GM11168 (cell line): Measurements from ENCODE around the gene OR13C5.
"Not testable (repeated sequence)": the region's sequence is repeated elsewhere in the genome, so short reads cannot be mapped to it uniquely, and the experiment has no call there.

Experiments used
- in situ Hi-C: fragments of 300-500 bp; cut with MboI; formaldehyde crosslinking; loops from one replicate; pipeline ENCODE4 v1.12.0; 2022; ENCODE audit warnings: low sequenced_read_pairs; ENCODE audit not compliant: unreplicated experiment

The OR13C5 gene, protein sequence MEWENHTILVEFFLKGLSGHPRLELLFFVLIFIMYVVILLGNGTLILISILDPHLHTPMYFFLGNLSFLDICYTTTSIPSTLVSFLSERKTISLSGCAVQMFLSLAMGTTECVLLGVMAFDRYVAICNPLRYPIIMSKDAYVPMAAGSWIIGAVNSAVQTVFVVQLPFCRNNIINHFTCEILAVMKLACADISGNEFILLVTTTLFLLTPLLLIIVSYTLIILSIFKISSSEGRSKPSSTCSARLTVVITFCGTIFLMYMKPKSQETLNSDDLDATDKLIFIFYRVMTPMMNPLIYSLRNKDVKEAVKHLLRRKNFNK

DNA sequence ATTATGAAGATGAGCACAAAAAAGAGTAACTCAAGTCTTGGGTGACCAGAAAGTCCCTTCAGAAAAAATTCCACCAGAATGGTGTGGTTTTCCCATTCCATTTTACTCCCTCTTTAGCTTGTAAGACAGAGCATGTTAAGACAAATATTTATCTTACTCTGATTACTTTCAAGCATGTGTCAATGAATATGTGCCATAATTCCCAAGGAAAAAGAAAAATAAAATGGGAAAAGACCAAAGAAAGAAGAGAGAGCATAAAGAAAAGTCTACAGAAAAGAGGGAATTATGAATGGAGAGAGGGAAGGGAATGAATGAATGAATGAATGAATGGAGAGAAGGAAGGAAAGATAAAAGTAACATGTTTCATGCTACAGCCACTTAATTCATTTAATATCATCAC, at the start of gene OR13C5:
TSS of gene OR13C5 (minus strand) at position 101 of the 400 bp plus-strand sequence. CDS start at position 101, 0 bp downstream.
- in situ Hi-C loops: not testable (repeated sequence)

DNA sequence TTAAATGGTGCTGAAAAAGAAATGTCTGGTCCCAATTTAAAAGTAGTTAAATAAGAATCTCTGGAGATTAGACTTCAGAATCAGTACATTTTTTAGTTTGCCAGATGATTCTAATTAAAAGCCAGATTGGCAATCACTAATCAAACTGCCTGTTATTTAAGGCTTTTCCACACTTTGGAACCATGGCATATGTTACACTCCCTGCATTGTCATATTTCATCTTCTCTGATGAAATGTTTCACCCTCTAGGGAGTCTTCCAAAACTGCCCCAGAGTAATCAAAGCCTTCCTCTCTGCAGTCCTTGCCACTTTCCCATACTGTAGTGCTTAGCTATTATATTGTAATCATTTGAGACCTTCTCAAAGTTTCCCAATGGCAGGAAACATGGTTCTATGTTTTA, 36.2 kb upstream of the OR13C5 start:
- in situ Hi-C loops: no loop called here

DNA sequence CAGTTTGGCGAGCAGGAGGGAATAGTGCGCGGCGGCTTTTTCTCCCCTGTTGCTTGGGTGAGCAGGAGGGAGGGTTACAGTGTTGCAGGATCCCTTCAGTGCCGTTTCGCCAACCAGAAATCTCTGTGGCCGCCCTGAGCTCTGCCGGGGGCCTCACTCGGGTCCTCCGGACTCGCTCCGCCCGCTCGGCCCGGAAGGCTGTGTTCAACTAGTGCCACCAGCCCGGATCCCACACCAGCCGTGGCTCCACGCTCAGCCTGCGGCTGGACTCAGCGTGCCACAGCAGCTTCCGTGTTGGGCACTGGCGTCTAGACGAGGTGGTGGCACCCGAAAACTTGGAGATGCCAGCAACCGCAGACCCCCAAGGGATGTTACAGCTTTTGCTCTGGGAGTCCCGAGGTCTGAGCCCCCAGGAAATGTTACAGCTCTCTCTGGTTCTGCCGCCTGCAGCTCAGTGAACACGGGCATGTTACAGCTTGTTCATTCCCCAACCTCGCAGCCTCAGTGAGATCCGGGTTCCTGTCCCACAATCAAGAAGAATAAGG, 34.8 kb upstream of the OR13C5 start:
- in situ Hi-C loops: no loop called here

DNA sequence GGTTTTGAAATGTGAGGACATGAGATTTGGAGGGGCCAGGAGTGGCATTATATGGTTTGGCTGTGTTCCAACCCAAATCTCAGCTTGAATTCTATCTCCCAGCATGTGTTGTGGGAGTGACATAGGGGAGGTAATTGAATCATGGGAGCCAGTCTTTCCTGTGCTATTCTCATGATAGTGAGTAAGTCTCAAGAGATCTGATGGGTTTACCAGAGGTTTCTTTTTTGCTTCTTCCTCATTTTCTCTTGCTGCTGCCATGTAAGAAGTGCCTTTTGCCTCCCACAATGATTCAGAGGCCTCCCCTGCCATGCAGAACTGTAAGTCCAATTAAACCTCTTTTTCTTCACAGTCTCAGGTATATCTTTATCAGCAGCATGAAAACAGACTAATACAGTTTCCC, 26.8 kb upstream of the OR13C5 start:
- in situ Hi-C loops: not testable (repeated sequence)

DNA sequence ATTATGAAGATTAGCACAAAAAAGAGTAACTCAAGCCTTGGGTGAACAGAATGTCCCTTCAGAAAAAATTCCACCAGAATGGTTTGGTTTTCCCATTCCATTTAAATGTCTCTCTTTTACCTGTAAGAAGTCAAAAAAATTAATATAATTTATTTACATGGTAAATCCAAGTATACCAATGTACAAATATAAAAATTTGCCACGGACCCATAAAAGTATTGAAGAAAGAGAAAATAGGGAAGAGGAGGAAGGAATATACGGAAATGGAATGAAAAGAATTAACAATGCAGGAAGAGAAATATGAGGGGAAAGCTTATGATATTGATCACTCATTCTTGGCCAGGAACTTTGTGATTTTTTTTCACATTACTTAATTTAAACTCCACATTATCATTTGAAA, 18.9 kb upstream of the OR13C5 start, which contains the start of gene OR13C9:
TSS of gene OR13C9 (minus strand) at position 101 of the 400 bp plus-strand sequence. CDS start at position 101, 0 bp downstream.
- in situ Hi-C loops: no loop called here

DNA sequence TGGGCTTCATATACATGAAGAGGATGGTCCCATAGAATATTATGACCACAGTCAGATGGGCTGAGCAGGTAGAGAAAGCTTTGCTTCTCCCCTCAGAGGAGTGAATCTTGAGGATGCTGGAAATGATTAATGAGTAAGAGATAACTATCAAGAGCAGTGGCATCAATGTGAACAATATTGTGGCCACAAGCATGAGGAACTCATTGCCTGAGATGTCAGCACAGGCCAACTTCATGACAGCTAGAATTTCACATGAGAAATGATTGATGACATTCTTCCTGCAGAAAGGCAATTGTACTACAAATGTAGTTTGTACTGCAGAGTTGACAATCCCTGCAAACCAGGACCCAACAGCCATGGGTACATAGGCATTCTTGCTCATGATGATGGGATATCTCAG, 18.2 kb upstream of the OR13C5 start:
- in situ Hi-C loops: no loop called here

DNA sequence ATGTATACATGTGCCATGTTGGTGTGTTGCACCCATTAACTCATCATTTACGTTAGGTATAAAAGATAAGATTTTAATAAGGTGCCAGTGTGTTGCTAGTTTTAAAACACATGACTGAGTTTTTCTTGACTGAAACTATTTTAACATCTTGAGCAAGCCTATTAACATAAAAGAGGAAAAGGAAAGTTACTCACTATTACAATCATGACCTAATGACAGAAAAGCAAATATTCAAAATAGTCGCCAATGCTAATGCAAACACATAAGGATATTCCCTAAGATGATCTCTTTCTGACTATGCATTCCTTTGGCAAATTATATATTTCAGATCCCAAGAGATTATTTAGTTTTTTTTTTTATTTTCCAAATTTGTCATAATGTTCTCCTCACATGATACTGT, 12.0 kb upstream of the OR13C5 start:
- in situ Hi-C loops: no loop called here

DNA sequence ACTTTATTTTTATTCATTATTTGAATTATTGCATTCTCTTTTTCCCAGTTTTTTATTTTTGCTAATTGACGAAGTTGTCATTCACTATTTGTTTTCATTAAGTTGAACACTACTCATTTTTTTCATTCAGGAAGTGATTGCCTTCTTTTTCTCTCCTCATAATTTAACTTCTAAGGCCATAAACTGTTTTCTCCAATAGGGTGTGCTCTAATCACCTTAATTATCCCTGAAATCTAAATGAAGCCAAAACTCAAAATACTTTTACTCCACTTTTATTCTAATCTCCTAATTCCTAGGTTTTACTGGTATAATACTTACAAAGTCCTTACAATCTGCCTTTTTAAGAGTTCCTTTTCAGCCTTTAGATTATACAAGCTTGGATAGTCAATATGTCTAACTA, 9.1 kb upstream of the OR13C5 start:
- in situ Hi-C loops: no loop called here

DNA sequence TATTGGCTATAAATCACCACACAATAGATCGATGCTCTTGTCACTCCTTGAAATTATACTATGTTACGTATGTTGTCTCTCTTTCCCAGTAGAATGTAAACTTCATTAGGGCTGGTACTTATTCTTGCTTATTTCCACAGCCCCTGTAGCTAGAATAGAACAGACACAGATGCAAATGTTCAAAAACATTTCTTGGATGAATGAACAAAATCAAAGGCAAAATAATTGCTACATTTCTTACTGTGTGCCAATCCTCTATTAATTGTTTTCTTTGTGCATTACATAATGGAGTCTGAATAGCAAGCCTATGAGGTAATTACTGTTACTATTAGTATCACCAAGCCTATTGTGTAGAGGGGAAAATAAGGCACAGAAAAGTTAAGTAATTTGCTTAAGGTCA, 6.9 kb upstream of the OR13C5 start:
- in situ Hi-C loops: no loop called here

DNA sequence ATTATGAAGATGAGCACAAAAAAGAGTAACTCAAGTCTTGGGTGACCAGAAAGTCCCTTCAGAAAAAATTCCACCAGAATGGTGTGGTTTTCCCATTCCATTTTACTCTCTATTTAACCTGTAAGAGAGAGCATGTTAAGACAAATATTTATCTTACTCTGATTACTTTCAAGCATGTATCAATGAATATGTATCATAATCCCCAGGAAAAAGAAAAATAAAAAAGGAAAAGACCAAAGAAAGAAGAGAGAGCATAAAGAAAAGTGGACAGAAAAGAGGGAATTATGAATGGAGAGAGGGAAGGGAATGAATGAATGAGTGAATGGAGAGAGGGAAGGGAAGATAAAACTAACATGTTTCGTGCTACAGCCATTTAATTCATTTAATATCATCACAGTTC, 6.3 kb upstream of the OR13C5 start, which contains the start of gene OR13C2:
TSS of gene OR13C2 (minus strand) at position 101 of the 400 bp plus-strand sequence. CDS start at position 101, 0 bp downstream.
- in situ Hi-C loops: not testable (repeated sequence)

DNA sequence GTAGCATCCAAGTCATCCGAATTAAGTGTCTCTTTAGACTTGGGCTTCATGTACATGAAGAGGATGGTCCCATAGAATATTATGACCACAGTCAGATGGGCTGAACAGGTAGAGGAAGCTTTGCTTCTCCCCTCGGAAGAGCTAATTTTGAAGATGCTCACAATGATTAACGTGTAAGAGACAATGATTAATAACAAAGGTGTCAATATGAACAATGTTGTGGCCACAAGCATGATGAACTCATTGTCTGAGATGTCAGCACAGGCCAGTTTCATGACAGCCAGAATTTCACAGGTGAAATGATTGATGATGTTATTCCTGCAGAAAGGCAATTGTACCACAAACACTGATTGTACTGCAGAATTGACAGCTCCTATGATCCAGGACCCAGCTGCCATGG, 5.6 kb upstream of the OR13C5 start:
- in situ Hi-C loops: no loop called here

DNA sequence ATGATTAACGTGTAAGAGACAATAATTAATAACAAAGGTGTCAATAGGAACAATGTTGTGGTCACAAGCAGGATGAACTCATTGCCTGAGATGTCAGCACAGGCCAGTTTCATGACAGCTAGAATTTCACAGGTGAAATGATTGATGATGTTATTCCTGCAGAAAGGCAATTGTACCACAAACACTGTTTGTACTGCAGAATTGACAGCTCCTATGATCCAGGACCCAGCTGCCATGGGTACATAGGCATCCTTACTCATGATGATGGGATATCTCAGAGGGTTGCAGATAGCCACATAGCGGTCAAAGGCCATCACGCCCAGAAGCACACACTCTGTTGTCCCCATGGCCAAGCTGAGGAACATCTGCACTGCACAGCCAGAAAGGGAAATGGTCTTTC, 464 bp downstream of the OR13C5 start:
- in situ Hi-C loops: not testable (repeated sequence)

DNA sequence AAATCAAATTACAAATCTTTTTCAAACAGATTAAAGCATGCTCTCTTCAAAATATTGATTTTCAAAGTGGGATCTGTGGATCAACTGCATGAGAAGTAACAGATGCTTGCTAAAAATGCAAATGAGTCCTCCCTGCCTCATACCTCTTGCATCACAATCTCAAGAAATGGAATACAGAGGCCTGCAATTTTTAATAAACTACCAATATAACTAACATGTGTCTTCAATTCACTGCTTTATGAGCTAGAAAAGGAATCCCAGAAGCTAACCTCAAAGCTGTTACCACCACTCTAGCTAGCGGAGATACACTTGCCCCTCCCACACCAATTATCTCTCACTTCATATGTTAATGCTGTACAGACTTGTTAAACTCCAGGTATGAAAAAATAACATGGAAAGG, 9.6 kb downstream of the OR13C5 start:
- in situ Hi-C loops: no loop called here

DNA sequence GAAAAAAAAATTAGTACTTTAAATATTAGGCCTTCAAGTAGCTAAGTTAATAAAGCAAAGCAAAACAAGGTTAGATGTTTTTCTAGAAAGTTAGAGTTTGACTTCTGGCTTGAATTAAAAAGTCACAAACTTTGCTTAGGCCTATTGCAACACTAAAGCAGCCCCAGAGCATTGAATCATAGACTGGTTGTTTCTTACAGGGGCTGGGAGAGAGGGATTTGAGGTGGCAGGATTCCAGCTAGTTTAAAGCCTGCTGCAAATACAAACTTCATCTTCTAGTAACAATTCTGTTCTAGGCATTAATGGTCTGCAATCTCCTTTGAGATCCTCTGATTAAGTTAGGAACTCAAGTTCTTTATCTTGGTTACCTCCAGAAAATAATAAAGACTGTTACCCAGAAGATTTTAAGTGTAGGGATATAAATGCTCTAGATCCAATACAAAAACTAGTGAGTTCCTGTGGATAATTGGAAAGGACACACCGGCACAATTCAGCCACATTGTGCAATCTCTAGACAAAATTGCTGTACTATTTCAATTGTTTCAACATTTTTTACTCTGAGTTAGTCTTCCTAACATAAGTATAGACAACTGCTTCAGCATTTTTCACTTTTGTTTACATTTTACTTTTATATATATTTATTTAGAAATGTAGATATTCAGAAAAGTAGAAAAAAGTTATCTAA, 12.6 kb downstream of the OR13C5 start:
- in situ Hi-C loops: no loop called here

DNA sequence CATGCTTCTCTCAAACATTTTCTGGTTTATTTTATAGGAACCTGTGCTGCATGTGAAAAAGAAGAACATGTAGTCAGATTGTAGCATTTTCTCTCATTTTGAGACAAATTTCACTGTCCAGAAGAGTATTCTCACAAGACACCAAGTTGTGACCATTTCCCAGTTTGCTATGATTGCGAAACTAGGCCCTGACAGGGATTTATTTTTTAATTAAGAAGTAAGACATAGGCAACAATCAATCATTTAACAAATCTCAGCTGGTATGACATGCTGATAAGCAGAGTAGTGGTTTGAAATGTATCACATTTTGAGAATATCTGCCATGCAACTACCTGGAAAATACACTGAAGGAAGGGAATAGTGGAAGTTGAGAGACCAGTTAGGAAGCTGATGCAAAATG, 18.7 kb downstream of the OR13C5 start:
- in situ Hi-C loops: no loop called here

DNA sequence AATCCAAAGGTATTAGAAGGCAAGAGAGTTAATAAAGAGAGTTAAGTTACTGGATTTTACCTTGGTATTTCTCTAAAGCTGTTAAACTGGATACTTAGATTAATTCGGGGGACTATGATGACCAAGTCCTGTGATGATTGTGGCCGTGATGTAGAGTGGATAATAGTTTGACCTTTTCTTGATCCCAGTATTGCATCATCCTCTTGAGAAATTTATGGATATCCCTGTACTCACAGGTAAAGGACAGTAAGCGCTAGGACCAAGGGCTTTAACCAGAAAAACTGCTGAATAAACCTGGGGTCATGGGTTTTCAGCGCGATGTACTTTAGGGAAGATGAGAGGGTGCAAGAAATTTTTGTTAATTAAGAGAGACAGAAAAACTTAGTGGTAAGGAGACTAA, 21.9 kb downstream of the OR13C5 start:
- in situ Hi-C loops: no loop called here

DNA sequence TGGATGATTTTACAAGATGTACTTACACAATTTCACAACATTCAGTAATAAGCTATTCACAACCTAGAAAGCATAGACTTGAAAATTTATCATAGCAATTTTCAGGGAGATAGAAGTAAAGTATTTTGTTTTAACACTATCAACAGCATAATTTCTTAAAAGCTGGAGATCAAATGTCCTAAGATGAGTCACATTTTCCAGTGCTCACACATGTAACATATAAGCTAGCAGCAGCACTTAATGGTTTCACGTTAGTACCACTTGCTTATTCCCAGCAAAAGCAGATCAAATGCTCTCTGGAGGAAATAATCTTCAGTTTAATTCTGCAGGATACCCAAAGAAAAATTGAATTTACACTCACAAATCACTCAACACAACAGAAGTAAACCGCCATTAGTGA, 23.8 kb downstream of the OR13C5 start:
- in situ Hi-C loops: no loop called here

DNA sequence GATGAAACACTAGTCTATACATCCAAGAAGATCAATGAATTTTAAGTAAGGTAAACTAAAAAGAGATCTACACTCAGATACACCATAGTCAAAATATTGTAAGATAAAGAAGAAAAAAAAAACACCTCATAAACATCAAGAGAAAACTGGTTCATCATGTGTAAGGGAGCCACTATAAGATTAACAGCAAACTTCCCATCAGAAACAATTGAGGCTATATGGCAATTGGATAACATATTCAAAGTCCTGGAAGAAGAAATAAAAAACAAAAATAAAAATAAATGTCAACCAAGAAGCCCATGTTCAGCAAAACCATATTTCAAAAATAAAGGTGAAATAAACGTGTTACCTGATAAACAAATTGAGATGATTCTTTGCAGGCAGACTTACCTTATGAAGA, 26.6 kb downstream of the OR13C5 start:
- in situ Hi-C loops: no loop called here

DNA sequence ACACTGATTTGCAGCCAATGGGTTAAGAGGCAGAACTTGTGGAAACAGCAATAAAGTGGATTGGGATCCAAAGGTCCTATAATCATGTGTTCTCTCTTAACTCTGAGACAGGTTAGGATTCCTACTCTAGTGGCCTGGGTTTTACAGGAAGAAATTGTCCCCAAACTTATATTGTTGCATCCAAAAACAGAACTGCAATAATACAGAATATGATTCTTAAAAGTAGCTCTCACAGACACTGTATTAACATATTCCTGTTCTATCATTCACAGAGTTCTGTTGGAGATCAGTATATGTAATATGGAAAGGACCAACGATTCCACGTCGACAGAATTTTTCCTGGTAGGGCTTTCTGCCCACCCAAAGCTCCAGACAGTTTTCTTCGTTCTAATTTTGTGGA, 30.3 kb downstream of the OR13C5 start, which contains the start of gene OR13C8:
TSS of gene OR13C8 (plus strand) at position 301 of the 400 bp plus-strand sequence. CDS start at position 301, 0 bp downstream.
- in situ Hi-C loops: no loop called here

DNA sequence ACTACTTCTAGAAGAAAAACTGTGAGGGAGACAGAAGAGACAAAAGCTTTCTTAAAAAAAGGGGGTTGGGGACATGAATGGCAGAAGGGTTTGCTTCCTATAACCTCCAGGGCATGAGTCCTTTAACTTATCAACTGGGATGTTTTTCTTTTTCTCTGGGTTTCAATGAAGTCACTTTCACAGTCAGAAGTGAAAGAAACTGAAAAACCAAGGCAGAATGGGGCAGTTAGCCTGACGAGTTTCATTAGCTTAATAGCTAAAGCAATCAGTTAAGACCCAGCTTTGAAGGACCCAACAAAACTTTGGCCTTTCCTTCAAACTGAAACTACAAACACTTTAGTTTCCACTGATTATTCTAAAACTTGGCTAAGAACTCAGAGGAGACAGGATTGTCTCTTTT, 34.9 kb downstream of the OR13C5 start:
- in situ Hi-C loops: no loop called here
